ENCODE measurements around the gene HMG20A.

DNA sequence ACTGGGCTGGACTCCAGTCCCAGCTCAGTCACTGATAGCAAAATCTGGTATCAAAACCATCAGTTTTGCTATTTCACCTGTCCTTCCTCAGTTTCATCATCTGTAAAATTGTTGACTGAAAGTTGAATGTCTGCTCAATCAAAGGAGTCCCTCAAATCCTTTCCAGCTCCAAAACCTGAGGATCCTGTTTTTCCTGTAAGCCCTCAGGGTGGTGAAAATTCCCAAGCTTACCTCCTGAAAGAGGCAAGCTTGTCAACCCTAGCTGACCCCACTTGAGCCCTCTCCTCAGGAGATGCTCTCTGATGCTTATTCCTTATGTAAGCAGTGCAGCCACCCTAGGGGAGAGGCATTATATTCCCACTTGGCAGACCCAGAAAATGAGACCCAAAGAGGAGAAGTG, 82.6 kb downstream of the HMG20A start:
- TF ChIP-seq, protein P1, sequence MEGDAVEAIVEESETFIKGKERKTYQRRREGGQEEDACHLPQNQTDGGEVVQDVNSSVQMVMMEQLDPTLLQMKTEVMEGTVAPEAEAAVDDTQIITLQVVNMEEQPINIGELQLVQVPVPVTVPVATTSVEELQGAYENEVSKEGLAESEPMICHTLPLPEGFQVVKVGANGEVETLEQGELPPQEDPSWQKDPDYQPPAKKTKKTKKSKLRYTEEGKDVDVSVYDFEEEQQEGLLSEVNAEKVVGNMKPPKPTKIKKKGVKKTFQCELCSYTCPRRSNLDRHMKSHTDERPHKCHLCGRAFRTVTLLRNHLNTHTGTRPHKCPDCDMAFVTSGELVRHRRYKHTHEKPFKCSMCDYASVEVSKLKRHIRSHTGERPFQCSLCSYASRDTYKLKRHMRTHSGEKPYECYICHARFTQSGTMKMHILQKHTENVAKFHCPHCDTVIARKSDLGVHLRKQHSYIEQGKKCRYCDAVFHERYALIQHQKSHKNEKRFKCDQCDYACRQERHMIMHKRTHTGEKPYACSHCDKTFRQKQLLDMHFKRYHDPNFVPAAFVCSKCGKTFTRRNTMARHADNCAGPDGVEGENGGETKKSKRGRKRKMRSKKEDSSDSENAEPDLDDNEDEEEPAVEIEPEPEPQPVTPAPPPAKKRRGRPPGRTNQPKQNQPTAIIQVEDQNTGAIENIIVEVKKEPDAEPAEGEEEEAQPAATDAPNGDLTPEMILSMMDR (IDR thresholded peaks at IDR 0.05) = no peak
- TF ChIP-seq TEAD4 (CRISPR knock-in tag; IDR thresholded peaks at IDR 0.05) (no peak), SP1 (CRISPR knock-in tag; conservative IDR thresholded peaks at IDR 0.05) (no peak), RELA (CRISPR knock-in tag; IDR thresholded peaks at IDR 0.05; ENCODE audit: borderline replicate concordance) (no peak)
- TF ChIP-seq, protein P2, sequence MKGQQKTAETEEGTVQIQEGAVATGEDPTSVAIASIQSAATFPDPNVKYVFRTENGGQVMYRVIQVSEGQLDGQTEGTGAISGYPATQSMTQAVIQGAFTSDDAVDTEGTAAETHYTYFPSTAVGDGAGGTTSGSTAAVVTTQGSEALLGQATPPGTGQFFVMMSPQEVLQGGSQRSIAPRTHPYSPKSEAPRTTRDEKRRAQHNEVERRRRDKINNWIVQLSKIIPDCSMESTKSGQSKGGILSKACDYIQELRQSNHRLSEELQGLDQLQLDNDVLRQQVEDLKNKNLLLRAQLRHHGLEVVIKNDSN (CRISPR knock-in tag; IDR thresholded peaks at IDR 0.05) = no peak
- TF ChIP-seq, protein P3, sequence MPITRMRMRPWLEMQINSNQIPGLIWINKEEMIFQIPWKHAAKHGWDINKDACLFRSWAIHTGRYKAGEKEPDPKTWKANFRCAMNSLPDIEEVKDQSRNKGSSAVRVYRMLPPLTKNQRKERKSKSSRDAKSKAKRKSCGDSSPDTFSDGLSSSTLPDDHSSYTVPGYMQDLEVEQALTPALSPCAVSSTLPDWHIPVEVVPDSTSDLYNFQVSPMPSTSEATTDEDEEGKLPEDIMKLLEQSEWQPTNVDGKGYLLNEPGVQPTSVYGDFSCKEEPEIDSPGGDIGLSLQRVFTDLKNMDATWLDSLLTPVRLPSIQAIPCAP (CRISPR knock-in tag; IDR thresholded peaks at IDR 0.05) = no peak

Measured in WTC11 (cell line).